Smooth muscle cell (in vitro differentiated cells): Measurements from ENCODE around the gene TNFAIP3. TPM values are rescaled to one million over a fixed set of nuclear protein-coding genes. Genes with fewer than 3 reads are reported as not detected.

Experiments
- DNase-seq: peaks from one replicate; lab custom pipeline; 2025; ENCODE audit not compliant: unreplicated experiment; lab: John Stamatoyannopoulos, UW
- H2AFZ ChIP-seq: fragments of 200-600 bp; sonication (generic); 2 replicates; pipeline ENCODE4 v1.6.0; 2016; ENCODE audit warnings: antibody characterized with exemption, low read depth, mild to moderate bottlenecking
- H3F3A ChIP-seq: fragments of 200-600 bp; sonication (generic); 2 replicates; pipeline ENCODE4 v1.6.0; 2017; ENCODE audit warnings: antibody characterized with exemption, low read depth
- H3K27ac ChIP-seq: fragments of 200-600 bp; sonication (generic); 2 replicates; pipeline ENCODE4 v1.5.1; 2016; ENCODE audit warnings: low read depth, mild to moderate bottlenecking
- H3K27me3 ChIP-seq: fragments of 200-600 bp; sonication (generic); 2 replicates; pipeline ENCODE4 v1.6.1; 2016; ENCODE audit warnings: low read depth, mild to moderate bottlenecking
- H3K36me3 ChIP-seq: fragments of 200-600 bp; sonication (generic); 2 replicates; pipeline ENCODE4 v1.5.1; 2016; ENCODE audit warnings: low read depth
- H3K4me1 ChIP-seq: fragments of 200-600 bp; sonication (generic); 2 replicates; pipeline ENCODE4 v1.5.1; 2016; ENCODE audit warnings: low read depth
- H3K4me2 ChIP-seq: fragments of 200-600 bp; sonication (generic); 2 replicates; pipeline ENCODE4 v1.6.0; 2016; ENCODE audit warnings: mild to moderate bottlenecking
- H3K4me3 ChIP-seq: fragments of 200-600 bp; sonication (generic); 2 replicates; pipeline ENCODE4 v1.5.1; 2016; ENCODE audit warnings: mild to moderate bottlenecking
- H3K79me2 ChIP-seq: fragments of 200-600 bp; sonication (generic); 2 replicates; pipeline ENCODE4 v1.6.0; 2016; ENCODE audit warnings: low read depth, mild to moderate bottlenecking
- H3K9ac ChIP-seq: fragments of 200-600 bp; sonication (generic); 2 replicates; pipeline ENCODE4 v1.6.0; 2016; ENCODE audit warnings: low read depth
- H3K9me3 ChIP-seq: fragments of 200-600 bp; sonication (generic); replicated peaks from 2 replicates; pipeline ENCODE4 v1.5.1; 2016; ENCODE audit warnings: low read depth
- H4K20me1 ChIP-seq: fragments of 200-600 bp; sonication (generic); 2 replicates; pipeline ENCODE4 v1.6.0; 2016; ENCODE audit warnings: low read depth
- whole genome bisulfite sequencing: methylation state at CpG from one replicate; pipeline ENCODE4 v1.1.7; 2016; ENCODE audit warnings: low lambda C conversion rate; 5-methylcytosine and 5-hydroxymethylcytosine counted together
- polyA plus RNA-seq: library from polyadenylated mRNA; unstranded; fragments of >200 nt; fragmentation: Nextera tagmentation; extraction: Ambion mirVana; gene quantifications from 2 replicates; pipeline ENCODE4 v1.2.1, GENCODE V29; 2016
- total RNA-seq: library from RNA; depleted of rRNA; stranded (reverse); fragments of >200 nt; gene quantifications from 2 replicates; pipeline ENCODE4 v1.2.3, GENCODE V29; 2014
- TF ChIP-seq, protein P1 (sequence below): fragments of 200-600 bp; sonication (generic); IDR thresholded peaks from 2 replicates; pipeline ENCODE4 v1.5.1; 2017; ENCODE audit warnings: borderline replicate concordance, mild to moderate bottlenecking, antibody characterized with exemption; ENCODE audit not compliant: insufficient read depth, poor library complexity, severe bottlenecking

The TNFAIP3 gene
- total and polyA plus RNA-seq, 2 experiments from 2014 or later, result 32.2 to 33.8 TPM

DNA sequence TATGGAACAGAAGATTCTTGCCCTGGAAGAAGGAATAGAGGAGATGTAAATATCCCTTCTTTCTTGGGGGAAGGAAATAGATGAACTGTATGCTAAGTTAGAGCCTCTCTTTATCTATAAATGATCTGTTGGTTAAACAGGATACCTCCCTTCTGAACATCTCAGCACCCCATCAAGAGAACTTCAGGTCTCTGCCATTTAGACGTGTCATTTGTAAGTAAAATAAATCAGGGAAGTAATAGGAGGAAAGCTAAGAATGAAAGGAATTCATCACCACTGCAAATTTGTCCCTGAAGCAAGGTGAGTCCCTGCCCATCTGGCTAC lies 42.5 kb upstream of the TNFAIP3 start:
- peaks cover 5% of the 10 kb centered on the region for H3F3A ChIP-seq
- no peak overlapping the region for H3K4me3 ChIP-seq
- no peak overlapping the region for H2AFZ ChIP-seq
- peak overlapping the region; percentile 84 for H3K9ac ChIP-seq
- DNase-seq, result no peak
- TF ChIP-seq, protein P1, sequence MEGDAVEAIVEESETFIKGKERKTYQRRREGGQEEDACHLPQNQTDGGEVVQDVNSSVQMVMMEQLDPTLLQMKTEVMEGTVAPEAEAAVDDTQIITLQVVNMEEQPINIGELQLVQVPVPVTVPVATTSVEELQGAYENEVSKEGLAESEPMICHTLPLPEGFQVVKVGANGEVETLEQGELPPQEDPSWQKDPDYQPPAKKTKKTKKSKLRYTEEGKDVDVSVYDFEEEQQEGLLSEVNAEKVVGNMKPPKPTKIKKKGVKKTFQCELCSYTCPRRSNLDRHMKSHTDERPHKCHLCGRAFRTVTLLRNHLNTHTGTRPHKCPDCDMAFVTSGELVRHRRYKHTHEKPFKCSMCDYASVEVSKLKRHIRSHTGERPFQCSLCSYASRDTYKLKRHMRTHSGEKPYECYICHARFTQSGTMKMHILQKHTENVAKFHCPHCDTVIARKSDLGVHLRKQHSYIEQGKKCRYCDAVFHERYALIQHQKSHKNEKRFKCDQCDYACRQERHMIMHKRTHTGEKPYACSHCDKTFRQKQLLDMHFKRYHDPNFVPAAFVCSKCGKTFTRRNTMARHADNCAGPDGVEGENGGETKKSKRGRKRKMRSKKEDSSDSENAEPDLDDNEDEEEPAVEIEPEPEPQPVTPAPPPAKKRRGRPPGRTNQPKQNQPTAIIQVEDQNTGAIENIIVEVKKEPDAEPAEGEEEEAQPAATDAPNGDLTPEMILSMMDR, result no peak
- H3K36me3 ChIP-seq, result no peaks in the 10 kb centered on the region
- H3K4me1 ChIP-seq, result peaks cover 5% of the 10 kb centered on the region
- no peaks in the 10 kb centered on the region for H3K27me3 ChIP-seq
- no peaks in the 10 kb centered on the region for H3K9me3 ChIP-seq
- H3K4me2 ChIP-seq, result no peak overlapping the region
- H4K20me1 ChIP-seq, result no peaks in the 10 kb centered on the region
- no peaks in the 10 kb centered on the region for H3K79me2 ChIP-seq
- H3K27ac ChIP-seq, result peak overlapping the region; percentile 93
- WGBS, result 71% methylated on average over 1 of the region's 1 CpG

DNA sequence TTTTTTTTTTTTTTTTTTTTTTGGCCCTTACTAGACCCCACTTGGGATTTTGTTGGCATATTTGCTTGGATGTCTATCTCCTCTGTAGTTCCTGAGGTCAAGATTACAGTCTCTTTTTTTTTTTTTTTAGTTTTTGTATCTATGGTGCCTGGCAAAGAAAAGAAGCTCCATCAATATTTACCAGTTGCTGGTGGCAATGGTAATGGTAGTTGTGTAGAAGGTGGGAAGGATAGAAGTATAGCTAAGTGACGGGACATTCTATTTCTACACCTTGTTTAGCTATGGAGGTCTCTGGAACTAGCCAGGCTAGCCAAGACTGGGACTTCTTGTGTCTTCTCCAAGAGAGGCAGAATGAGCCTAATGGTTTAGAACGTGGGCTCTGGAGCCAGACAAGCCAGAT lies 42.2 kb upstream of the TNFAIP3 start:
- Histone ChIP-seq H3K27me3 (no peaks in the 10 kb centered on the region), H3K4me2 (no peak overlapping the region), H3K36me3 (no peaks in the 10 kb centered on the region), H3K4me3 (no peak overlapping the region), H3F3A (peaks cover 5% of the 10 kb centered on the region), H3K9ac (peak overlapping the region; percentile 84), H3K27ac (peak overlapping the region; percentile 93), H3K79me2 (no peaks in the 10 kb centered on the region), H3K4me1 (peaks cover 5% of the 10 kb centered on the region), H2AFZ (no peak overlapping the region), H3K9me3 (no peaks in the 10 kb centered on the region), H4K20me1 (no peaks in the 10 kb centered on the region)
- WGBS, result 93% methylated on average over 2 of the region's 2 CpGs
- no peak for DNase-seq
- TF ChIP-seq, protein P1, result no peak

DNA sequence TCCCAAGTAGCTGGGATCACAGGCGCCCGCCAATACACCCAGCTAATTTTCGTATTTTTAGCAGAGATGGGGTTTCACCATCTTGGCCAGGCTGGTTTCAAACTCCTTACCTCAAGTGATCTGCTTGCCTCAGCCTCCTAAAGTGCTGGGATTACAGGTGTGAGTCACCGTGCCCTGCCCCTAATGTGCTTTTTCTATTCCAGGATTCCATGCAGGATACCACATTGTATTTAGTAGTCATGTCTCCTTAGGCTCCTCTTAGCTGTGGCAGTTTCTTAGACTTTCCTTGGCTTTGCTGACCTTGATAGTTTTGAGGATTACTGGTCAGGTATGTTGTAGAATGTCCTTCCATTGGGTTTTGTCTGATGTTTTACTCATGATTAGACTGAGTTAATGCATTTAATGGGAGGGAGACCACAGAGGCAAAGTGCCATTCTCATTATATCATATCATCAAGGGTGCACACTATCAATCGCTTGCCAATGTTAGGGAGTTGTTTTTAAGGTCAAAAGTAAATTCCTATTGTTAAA lies 39.6 kb upstream of the TNFAIP3 start:
- Histone ChIP-seq H3F3A (peaks cover 5% of the 10 kb centered on the region), H3K4me1 (peaks cover 16% of the 10 kb centered on the region), H3K27me3 (no peaks in the 10 kb centered on the region), H3K27ac (peak overlapping the region; percentile 97), H3K36me3 (no peaks in the 10 kb centered on the region), H3K9me3 (no peaks in the 10 kb centered on the region), H4K20me1 (no peaks in the 10 kb centered on the region), H3K79me2 (no peaks in the 10 kb centered on the region), H3K4me2 (no peak overlapping the region), H3K4me3 (no peak overlapping the region), H2AFZ (no peak overlapping the region), H3K9ac (peak overlapping the region; percentile 44)
- DNase-seq, result no peak
- 90% methylated on average over 5 of the region's 5 CpGs for WGBS
- TF ChIP-seq, protein P1, result no peak
